ENCODE measurements around the gene FLNB. TPM values are rescaled to one million over a fixed set of nuclear protein-coding genes. Genes with fewer than 3 reads are reported as not detected.

FLNB gene
- total RNA-seq, 1 experiment from 2014 or later: 20.7 TPM

DNA sequence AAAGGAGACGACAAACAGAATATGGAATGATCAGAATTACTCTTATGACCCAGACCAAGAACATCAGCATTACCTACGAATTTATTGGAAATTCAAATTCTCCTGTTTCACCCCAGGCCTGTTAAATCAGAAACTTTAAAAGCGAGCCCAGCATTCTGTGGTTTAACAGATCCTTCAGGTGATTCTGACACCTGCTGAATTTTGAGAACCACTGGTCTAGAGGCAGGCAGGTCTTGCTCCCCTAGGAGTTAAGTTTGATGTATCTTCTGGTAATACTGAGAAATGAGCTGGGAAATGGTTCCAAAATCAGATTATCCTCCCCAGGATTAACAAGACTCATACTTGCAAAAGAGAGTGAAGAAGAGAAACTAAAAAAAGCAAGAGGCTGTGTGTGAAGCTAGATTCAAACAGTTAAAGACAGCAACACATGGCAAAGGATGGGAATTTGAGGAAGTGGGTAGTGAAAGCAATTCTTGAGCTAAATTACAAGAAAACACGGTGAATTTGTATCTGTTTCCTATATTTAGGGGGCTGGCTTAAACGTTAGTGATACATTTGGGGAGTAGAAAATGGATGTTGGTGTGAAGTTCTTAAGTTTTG, 66.0 kb downstream of the FLNB start:
- in situ Hi-C loops (cut with HindIII; ENCODE audit: low pct_unique_long_range_greater_than_20kb, low sequenced_read_pairs): no loop called here
- DNase-seq (ENCODE audit: low read depth, low spot score): no peak

DNA sequence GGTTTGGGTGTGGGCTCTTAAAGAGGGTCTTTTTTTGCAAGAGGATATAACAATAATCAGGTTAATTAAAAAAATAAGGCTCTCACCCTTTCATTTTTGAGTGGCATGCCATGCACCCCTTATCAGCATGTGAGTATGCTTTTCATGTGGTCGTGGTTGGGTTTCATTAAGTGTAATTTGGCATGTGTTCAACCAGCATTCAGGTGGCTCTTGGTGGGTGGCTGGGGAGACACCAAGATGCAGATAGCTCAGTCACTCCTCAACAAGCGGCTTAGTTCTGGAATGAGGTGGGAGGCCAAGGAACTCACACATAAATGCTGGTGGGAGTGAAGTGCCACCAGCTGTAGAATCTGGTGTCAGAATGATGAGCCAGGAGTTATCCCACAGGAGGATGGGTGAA, 66.8 kb downstream of the FLNB start:
- in situ Hi-C loops (cut with HindIII; ENCODE audit: low pct_unique_long_range_greater_than_20kb, low sequenced_read_pairs): no loop called here
- DNase-seq (ENCODE audit: low read depth, low spot score): no peak

DNA sequence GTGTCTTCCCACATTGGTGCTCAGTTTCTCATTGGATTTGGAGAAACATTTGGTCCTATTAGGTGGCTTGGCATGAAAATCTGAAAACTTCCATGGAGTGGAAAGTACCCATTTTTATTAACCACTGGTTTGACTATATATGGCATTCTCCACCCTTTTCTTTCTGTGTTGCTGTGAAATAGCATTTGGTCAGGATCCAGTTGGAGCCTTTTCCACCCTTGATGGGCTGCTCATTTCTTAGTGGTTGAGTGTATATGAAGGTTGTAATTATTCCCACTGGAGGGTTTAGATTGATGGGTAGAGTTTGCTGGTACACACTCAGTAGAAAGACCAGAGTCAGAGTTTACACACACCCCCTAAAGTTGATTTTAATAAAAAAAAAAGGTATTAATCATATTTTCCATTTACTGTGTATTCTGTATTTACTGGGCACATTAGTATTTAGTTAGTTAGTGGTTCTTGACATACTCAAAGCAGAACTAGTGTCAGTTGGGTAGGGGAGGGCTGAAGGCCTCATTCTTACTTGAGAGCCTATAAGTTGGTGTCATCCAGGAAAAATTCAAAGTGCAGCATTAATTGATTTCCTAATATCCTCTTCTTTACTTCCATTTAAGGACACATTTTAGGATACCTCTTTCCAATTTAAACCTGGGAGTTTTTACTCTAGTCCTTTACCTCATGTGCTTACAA, 69.5 kb downstream of the FLNB start:
- in situ Hi-C loops (cut with HindIII; ENCODE audit: low pct_unique_long_range_greater_than_20kb, low sequenced_read_pairs): no loop called here
- no peak for DNase-seq (ENCODE audit: low read depth, low spot score)

DNA sequence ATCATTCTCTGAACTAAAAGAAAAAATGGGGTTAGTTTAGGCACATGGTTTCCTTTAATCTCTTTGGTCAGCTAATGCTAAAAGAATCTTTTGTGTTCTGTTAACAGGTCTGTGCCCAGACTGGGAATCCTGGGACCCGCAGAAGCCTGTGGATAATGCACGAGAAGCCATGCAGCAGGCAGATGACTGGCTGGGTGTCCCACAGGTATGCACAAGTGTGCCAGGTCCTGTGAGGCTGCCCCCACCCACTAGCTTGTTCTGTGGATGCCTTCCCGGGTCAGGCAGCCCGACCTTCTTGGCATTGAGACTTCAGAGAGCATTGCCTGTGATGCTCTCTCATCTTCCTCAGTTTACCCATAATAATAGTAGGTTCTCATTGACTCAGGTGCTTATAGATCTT, 70.4 kb downstream of the FLNB start:
- DNase-seq (ENCODE audit: low read depth, low spot score): no peak
- in situ Hi-C loops (cut with HindIII; ENCODE audit: low pct_unique_long_range_greater_than_20kb, low sequenced_read_pairs): no loop called here

DNA sequence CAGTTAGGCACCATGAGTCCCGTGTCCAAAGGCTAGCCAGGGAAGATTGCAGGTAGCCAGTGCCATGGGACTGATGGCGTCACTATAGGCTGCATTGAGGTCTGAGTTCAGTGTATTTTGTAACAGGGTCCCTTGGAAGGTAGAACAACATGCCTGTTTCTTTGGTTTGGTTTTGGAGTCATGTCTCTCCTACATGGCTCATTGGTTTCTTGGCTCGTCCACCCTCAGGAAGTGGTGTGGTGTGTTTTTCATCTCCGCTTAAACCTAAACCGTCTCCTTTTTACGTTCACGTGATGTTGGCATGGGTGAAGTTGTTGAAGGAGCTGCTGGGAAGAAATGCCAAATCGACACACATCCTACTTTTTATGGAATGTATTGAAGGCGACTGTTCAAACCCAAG, 71.6 kb downstream of the FLNB start:
- DNase-seq (ENCODE audit: low read depth, low spot score): no peak
- in situ Hi-C loops (cut with HindIII; ENCODE audit: low pct_unique_long_range_greater_than_20kb, low sequenced_read_pairs): no loop called here

DNA sequence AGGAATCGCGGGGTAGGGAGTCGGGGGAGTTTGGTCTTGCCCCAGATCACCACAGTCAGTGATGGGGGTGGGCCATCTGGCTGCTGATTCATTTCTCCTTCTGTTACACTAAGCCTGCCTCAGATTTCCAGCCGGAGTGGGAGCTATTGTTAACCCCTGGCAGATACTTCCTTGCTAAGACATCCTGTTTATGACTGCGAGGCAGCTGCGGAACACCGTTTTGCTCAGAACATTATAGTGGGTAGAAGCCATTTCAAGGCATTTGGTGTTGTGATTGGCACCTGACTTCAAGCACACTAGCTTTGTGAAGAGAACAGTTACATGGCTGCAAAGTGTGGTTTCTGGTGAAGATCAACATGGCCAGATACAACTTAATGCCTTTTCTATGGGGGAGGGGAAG, 73.8 kb downstream of the FLNB start:
- no peak for DNase-seq (ENCODE audit: low read depth, low spot score)
- in situ Hi-C loops (cut with HindIII; ENCODE audit: low pct_unique_long_range_greater_than_20kb, low sequenced_read_pairs): no loop called here

DNA sequence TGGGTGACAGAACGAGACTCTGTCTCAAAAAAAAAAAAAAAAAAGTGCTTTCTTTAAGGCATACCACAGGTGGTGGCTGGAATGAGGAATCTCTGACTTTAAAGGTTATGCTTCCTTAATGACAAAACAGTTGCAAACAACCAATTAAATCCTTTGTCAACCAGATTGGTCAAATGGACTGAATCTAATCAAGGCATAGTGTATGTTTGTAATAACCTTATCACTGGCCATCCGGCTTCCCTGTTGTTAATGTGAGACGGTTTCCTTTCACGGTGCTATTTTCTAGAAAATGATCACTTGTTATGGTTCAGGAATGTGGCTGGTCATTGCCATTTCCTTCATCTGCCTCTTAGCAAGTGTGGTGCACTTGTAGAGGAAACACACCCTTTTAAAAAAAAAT, 75.9 kb downstream of the FLNB start:
- in situ Hi-C loops (cut with HindIII; ENCODE audit: low pct_unique_long_range_greater_than_20kb, low sequenced_read_pairs): no loop called here
- no peak for DNase-seq (ENCODE audit: low read depth, low spot score)

DNA sequence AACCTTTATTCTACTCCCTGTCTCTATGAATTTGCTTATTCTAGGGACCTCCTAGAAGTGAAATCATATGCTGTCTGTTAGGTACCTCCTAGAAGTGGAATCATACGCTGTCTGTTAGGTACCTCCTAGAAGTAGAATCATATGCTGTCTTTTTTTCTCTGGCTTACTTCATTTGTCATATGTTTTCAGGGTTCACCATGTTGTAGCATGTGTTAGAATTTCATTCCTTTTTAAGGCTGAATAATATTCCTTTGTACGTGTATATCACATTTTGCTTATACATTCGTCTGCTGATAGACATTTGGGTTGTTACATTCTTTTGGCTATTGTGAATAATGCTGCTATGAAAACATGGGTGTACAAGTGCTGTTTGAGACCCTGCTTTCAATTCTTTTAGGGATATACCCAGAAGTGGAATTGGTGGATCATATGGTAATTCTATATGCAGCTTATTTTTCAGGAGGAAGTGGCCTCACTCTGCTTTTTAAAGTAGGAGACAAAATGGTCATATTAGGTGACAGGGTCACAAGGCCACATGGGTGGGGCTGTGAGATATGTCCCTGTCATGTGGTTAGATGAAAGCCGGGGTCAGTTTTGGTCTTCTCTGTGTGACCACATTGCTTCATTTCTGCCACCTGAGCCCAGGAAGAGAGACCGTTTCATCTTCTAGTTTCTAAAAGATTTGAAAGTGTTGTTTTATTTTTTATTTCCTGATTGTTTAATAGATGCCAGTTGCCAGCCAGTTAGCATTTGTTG, 76.7 kb downstream of the FLNB start:
- in situ Hi-C loops (cut with HindIII; ENCODE audit: low pct_unique_long_range_greater_than_20kb, low sequenced_read_pairs): no loop called here
- no peak for DNase-seq (ENCODE audit: low read depth, low spot score)

DNA sequence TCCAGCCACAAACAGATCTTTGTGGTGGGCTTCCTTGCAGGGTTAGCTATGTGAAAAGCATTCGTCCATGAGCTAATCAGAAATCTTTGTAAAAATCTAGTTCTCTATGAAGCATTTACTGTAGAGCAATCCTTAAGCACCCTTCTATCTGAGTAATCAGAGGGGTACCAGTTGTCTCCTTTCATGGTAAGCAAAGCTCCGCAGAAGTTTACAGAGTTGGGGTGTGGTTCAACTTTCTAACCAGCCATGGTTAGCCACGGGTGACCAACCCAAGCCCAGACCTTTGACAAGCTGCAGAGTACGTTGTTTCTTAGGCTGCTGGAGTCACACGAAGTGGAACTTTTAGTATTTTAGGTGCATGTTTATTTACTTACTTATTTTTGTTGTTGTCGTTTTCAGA, 77.4 kb downstream of the FLNB start:
- no peak for DNase-seq (ENCODE audit: low read depth, low spot score)
- in situ Hi-C loops (cut with HindIII; ENCODE audit: low pct_unique_long_range_greater_than_20kb, low sequenced_read_pairs): no loop called here

DNA sequence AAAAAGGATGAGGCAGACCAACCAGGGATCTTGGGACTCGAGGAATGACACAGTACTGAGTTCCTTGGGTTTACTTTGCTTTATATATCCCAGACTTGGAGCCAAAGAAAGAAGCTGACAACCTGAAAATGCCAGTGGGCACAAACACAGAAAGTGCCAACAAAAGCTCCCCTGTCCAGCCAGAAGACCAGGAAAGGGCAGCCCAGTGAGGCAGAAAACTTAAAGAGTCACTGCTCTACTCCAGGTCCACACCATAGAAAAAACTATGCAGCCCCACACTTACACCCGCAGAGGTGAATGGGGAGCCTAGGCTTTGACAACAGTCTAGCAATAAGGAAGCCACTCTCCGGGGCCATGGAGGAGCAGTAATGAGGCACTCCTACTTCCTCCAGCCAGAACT, 80.3 kb downstream of the FLNB start:
- in situ Hi-C loops (cut with HindIII; ENCODE audit: low pct_unique_long_range_greater_than_20kb, low sequenced_read_pairs): no loop called here
- peak; percentile 49 for DNase-seq (ENCODE audit: low read depth, low spot score)

DNA sequence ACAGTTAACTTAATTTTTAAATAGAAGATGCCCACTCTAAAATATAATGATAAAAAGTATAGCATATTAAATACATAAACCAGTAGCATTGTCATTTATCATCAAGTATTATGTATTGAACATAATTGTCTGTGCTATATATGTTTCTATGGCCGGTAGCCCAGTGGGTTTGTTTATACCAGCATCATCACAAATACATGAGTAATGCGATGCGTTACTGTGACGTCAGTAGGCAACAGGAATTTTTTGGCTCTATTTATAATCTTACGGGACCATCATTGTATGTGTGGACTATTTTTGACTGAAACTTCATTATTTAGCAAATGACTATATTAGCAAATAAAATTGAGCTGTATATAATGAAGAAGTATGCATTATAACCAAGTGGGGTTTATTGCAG, 82.1 kb downstream of the FLNB start:
- DNase-seq (ENCODE audit: low read depth, low spot score): no peak
- in situ Hi-C loops (cut with HindIII; ENCODE audit: low pct_unique_long_range_greater_than_20kb, low sequenced_read_pairs): no loop called here

DNA sequence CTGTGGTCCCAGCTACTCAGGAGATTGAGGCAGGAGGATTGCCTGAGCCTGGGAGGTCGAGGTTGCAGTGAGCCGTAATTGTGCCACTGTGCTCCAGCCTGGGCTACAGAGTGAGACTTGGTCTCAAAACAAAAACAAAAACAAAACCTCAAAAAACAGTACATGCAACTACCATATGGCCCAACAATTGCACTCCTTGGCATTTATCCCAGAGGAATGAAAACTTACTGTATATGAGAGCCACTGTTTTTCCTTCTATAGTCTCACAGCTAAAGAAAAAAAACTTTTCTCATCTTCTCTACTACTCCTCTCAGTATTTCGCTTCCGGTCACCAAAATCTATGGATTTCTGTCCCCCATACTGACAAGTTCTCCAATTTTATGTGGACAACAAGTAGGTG, 84.3 kb downstream of the FLNB start:
- in situ Hi-C loops (cut with HindIII; ENCODE audit: low pct_unique_long_range_greater_than_20kb, low sequenced_read_pairs): no loop called here
- DNase-seq (ENCODE audit: low read depth, low spot score): no peak

DNA sequence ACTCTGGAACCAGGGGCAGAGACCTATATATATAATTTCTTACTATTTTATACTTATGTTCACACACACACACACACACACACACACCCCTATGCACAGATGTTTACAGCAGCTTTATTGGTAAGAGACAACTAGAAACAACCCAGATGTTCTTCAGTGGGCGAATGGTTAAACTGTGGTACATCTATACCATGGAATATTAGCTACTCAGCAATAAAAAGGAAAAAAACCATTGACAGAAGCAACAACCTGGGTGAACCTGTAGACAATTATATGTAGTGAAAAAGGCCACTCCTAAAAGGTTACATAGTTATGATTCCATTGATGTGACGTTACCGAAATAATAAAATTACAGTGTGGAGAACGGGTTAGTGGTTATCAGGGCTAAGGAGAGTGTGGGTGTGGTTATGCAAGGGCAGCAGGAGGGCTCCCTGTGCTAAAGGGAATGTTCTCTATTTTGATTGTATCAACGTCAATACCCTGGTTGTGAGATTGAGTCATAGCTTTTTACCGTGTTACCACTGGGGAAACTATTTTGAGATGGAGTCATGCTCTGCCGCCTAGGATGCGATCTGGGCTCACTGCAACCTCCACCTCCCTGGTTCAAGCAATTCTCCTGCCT, 85.5 kb downstream of the FLNB start:
- DNase-seq (ENCODE audit: low read depth, low spot score): peak; percentile 8
- in situ Hi-C loops (cut with HindIII; ENCODE audit: low pct_unique_long_range_greater_than_20kb, low sequenced_read_pairs): no loop called here

DNA sequence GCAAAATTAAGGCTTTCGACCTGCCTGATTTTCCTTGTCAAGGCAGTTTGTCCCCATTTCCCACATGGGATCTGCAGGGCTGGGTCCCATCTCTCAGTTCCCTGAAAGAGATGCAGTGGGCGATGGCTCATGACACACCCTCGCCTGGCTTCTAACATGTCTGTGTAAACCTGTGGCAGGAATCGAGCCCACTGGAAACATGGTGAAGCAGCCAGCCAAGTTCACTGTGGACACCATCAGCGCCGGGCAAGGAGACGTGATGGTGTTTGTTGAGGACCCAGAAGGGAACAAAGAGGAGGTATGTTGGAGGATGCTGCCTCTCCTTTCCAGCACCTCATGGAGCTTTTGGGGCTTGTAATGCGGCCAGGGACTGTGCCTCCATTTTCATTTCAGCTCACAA, 86.4 kb downstream of the FLNB start:
- DNase-seq (ENCODE audit: low read depth, low spot score): no peak
- in situ Hi-C loops (cut with HindIII; ENCODE audit: low pct_unique_long_range_greater_than_20kb, low sequenced_read_pairs): no loop called here

DNA sequence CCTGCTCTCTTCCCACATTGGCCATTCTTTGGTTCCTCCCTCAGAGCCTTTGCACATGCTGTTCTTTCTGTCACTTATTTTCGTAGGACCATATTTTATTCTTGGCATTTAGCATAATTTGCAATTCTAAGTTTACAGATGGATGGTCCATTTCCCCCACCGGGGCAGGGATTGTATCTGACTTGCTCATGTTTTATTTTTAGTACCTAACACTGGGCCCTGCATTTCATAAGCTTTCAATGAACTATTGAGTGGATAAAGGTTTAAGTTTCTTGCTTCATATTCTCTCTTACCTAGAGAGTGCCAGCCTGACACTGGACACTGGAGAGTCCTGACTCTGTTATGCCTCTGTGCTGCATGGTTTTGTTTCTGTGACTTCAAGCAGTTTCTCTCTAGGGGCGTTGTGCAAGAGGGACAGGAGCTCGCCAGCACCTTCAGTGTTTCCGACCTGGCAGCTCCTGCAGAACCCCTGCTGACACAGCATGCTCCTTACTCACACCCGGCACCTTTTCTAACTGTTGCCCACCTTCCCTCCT, 87.4 kb downstream of the FLNB start:
- DNase-seq (ENCODE audit: low read depth, low spot score): no peak
- in situ Hi-C loops (cut with HindIII; ENCODE audit: low pct_unique_long_range_greater_than_20kb, low sequenced_read_pairs): no loop called here

DNA sequence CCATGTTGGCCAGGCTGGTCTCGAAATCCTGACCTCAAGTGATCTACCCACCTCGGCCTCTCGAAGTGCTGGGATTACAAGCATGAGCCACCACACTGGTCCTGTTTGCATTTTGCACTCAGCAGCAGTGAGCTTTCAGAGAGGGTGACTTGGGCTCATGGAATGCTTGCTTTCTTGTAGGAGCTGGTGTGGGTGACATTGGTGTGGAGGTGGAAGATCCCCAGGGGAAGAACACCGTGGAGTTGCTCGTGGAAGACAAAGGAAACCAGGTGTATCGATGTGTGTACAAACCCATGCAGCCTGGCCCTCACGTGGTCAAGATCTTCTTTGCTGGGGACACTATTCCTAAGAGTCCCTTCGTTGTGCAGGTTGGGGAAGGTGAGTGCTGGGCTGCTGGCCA, 90.3 kb downstream of the FLNB start:
- in situ Hi-C loops (cut with HindIII; ENCODE audit: low pct_unique_long_range_greater_than_20kb, low sequenced_read_pairs): no loop called here
- no peak for DNase-seq (ENCODE audit: low read depth, low spot score)

DNA sequence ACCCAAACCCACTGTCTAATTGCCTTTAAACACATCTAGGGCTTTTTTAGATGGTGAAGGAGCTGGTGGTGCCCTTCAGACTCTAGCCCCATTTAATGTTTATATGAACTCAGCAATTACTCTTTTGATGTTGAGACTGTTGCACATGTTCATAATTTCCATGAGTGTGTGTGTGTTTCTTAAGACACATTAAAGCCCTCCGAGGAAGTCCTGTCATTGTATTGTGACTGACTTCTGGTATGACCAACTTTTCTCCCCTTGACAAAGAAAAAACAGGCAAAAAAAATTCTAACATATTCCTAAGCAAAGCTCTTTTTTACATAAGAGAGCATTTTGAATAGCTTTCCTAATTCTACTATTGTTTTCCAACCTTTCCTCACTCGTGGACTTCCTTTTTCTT, 91.6 kb downstream of the FLNB start:
- in situ Hi-C loops (cut with HindIII; ENCODE audit: low pct_unique_long_range_greater_than_20kb, low sequenced_read_pairs): no loop called here
- no peak for DNase-seq (ENCODE audit: low read depth, low spot score)
